Duodenal mucosa (tissue), 2 donors: Measurements from ENCODE around the gene CERS6.

Source experiments
- H3K27ac ChIP-seq: one replicate; pipeline ENCODE4 v1.7.0; 2013; ENCODE audit warnings: low read depth, low read length
- H3K27me3 ChIP-seq, 2 donors: one replicate each; pipeline ENCODE4 v1.7.0; 2013; ENCODE audit warnings: low read length in 2 of 2, control low read depth in 1 of 2; ENCODE audit not compliant: insufficient read depth in 2 of 2, control insufficient read depth in 1 of 2
- H3K36me3 ChIP-seq, 2 donors: one replicate each; pipeline ENCODE4 v1.7.0; 2013; ENCODE audit warnings: low read length in 2 of 2, control low read depth in 1 of 2; ENCODE audit not compliant: insufficient read depth in 2 of 2, control insufficient read depth in 1 of 2
- H3K4me1 ChIP-seq, 2 donors: one replicate each; pipeline ENCODE4 v1.7.0; 2013; ENCODE audit warnings: low read length in 2 of 2, control low read depth in 1 of 2; ENCODE audit not compliant: insufficient read depth in 2 of 2, control insufficient read depth in 1 of 2
- H3K4me3 ChIP-seq, 2 donors: one replicate each; pipeline ENCODE4 v1.7.0; 2013; ENCODE audit warnings: low read length in 2 of 2, low read depth in 1 of 2
- H3K9ac ChIP-seq, 2 donors: one replicate each; pipeline ENCODE4 v1.7.0; 2013; ENCODE audit warnings: low read length in 2 of 2, low read depth in 1 of 2
- H3K9me3 ChIP-seq, 2 donors: one replicate each; pipeline ENCODE4 v1.7.0; 2013; ENCODE audit warnings: low read length in 2 of 2, control low read depth in 1 of 2; ENCODE audit not compliant: control insufficient read depth in 1 of 2

CERS6 gene

GRCh38 chr2:168811696-168812095 lies 355.6 kb downstream of the CERS6 start:
- peaks cover 4% of the 10 kb centered on the region in 2 donors for H3K36me3 ChIP-seq
- H3K27me3 ChIP-seq = no peaks in the 10 kb centered on the region
- H3K9ac ChIP-seq = no peak overlapping the region
- H3K27ac ChIP-seq = no peak overlapping the region
- no peak overlapping the region for H3K4me3 ChIP-seq
- H3K9me3 ChIP-seq = no peaks in the 10 kb centered on the region
- no peaks in the 10 kb centered on the region for H3K4me1 ChIP-seq

- H3K27ac ChIP-seq = no peak overlapping the region
- H3K9me3 ChIP-seq = no peaks in the 10 kb centered on the region
- peaks cover 4% of the 10 kb centered on the region in 2 donors for H3K36me3 ChIP-seq
- no peak overlapping the region for H3K4me3 ChIP-seq
- H3K9ac ChIP-seq = no peak overlapping the region
- H3K4me1 ChIP-seq = no peaks in the 10 kb centered on the region
- H3K27me3 ChIP-seq = no peaks in the 10 kb centered on the region
Measured at GRCh38 chr2:168814046-168814445, 358.0 kb downstream of the CERS6 start.

GRCh38 chr2:168814939-168815907 lies 359.2 kb downstream of the CERS6 start:
- Histone ChIP-seq H3K9ac (no peak overlapping the region), H3K4me3 (no peak overlapping the region), H3K9me3 (no peaks in the 10 kb centered on the region), H3K36me3 (peaks cover 4 to 10% of the 10 kb centered on the region in 2 donors), H3K27me3 (no peaks in the 10 kb centered on the region), H3K4me1 (no peaks in the 10 kb centered on the region), H3K27ac (no peak overlapping the region)

- Histone ChIP-seq H3K27me3 (no peaks in the 10 kb centered on the region), H3K4me3 (no peak overlapping the region), H3K4me1 (no peaks in the 10 kb centered on the region), H3K27ac (no peak overlapping the region), H3K9me3 (no peaks in the 10 kb centered on the region), H3K36me3 (peaks cover 7 to 13% of the 10 kb centered on the region in 2 donors), H3K9ac (no peak overlapping the region)
Measured at GRCh38 chr2:168816369-168816768, 360.3 kb downstream of the CERS6 start.

GRCh38 chr2:168819050-168819715 lies 363.1 kb downstream of the CERS6 start:
- Histone ChIP-seq H3K9me3 (no peaks in the 10 kb centered on the region), H3K36me3 (peaks cover 9% of the 10 kb centered on the region in 2 donors), H3K4me3 (no peak overlapping the region), H3K27me3 (no peaks in the 10 kb centered on the region), H3K27ac (no peak overlapping the region), H3K4me1 (no peaks in the 10 kb centered on the region), H3K9ac (no peak overlapping the region)

- Histone ChIP-seq H3K9me3 (no peaks in the 10 kb centered on the region), H3K27me3 (no peaks in the 10 kb centered on the region), H3K4me1 (no peaks in the 10 kb centered on the region), H3K36me3 (peaks cover 9% of the 10 kb centered on the region in 2 donors), H3K4me3 (no peak overlapping the region), H3K9ac (no peak overlapping the region), H3K27ac (no peak overlapping the region)
Measured at GRCh38 chr2:168819829-168820489, 363.9 kb downstream of the CERS6 start.

- Histone ChIP-seq H3K4me3 (no peak overlapping the region), H3K9ac (no peak overlapping the region), H3K27me3 (no peaks in the 10 kb centered on the region), H3K36me3 (peaks cover 6 to 9% of the 10 kb centered on the region in 2 donors), H3K27ac (no peak overlapping the region), H3K4me1 (no peaks in the 10 kb centered on the region), H3K9me3 (no peaks in the 10 kb centered on the region)
Measured at GRCh38 chr2:168821577-168821976, 365.5 kb downstream of the CERS6 start.

GRCh38 chr2:168821992-168822391 lies 365.9 kb downstream of the CERS6 start:
- H3K36me3 ChIP-seq = peaks cover 6 to 10% of the 10 kb centered on the region in 2 donors

More at GRCh38 chr2:168821992-168822391, 365.9 kb downstream of the CERS6 start:
- Histone ChIP-seq H3K9me3 (no peaks in the 10 kb centered on the region), H3K27me3 (no peaks in the 10 kb centered on the region), H3K4me1 (no peaks in the 10 kb centered on the region), H3K27ac (no peak overlapping the region), H3K9ac (no peak overlapping the region), H3K4me3 (no peak overlapping the region)
